HuH-7 (cell line): Measurements from ENCODE around the gene PPM1H.
"Not testable (repeated sequence)": the region's sequence is repeated elsewhere in the genome, so short reads cannot be mapped to it uniquely, and the experiment has no call there.

ENCODE experiments used
- DNase-seq: peaks from one replicate; pipeline ENCODE4 v3.0.0; 2011; ENCODE audit warnings: low spot score

The PPM1H gene, protein sequence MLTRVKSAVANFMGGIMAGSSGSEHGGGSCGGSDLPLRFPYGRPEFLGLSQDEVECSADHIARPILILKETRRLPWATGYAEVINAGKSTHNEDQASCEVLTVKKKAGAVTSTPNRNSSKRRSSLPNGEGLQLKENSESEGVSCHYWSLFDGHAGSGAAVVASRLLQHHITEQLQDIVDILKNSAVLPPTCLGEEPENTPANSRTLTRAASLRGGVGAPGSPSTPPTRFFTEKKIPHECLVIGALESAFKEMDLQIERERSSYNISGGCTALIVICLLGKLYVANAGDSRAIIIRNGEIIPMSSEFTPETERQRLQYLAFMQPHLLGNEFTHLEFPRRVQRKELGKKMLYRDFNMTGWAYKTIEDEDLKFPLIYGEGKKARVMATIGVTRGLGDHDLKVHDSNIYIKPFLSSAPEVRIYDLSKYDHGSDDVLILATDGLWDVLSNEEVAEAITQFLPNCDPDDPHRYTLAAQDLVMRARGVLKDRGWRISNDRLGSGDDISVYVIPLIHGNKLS

DNA sequence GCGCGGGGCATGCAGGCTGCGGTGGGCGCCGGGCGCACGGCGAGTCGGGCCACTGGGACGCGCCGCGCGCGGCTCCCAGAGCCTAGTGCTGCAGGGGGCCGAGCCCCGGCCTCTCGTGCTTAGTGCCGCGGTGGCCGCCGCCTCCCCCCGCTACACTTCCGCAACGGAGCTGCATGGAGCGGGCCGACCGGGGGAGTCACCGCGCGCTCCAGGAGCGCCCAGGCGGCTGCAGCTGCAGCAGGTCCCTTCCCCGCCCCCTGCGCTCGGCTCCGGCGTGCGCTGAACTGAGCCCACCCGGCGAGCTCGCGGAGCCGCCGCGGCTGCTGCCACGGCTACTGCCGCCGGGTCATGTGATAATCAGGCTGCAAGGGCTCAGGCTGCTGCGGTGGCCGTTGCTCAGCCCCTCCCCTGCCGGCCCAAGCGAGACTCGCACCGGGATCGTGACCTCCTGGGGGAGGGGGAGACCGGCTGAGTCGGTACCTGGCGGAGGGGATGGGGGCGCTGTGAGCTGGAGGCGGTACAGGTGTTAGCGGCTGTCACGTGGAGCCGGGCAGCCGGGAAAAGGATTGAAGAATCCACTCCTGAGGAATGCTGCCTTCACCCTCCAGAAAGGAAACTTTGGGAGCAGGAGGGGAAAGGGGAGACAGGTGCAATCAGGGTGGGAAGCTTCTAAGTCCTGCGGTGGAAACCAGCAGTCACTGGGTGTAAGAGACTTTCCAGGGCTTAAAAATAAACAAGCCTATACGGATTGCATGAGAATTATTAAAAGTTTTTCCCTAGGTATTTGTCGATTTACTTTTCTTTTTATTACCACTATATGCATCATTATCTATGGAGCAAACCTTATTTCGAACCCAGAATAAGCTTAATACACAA, at the start of gene PPM1H:
Gene PPM1H, minus strand, starts transcription at position 352 of the 876 bp plus-strand sequence. CDS start 414 bp downstream, outside the sequence.
- DNase-seq = peak; percentile 98

DNA sequence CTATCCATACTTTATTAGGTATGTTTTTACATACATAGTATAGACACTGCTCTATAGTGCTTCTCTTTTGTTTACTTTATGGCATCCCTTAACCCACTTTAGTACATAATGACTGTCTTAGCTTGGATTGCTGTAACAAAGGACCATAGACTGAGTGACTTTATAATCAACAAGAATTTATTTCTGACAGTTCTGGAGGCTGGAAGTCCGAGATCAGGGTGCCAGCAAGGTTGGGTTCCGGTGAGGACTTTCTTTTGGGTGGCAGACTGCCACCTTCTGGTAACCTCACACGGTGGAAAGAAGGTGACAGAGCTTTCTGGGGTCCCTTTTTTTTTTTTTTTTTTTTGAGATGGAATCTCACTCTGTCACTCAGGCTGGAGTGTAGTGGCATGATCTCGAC, 48.6 kb upstream of the PPM1H start:
- DNase-seq = no peak

DNA sequence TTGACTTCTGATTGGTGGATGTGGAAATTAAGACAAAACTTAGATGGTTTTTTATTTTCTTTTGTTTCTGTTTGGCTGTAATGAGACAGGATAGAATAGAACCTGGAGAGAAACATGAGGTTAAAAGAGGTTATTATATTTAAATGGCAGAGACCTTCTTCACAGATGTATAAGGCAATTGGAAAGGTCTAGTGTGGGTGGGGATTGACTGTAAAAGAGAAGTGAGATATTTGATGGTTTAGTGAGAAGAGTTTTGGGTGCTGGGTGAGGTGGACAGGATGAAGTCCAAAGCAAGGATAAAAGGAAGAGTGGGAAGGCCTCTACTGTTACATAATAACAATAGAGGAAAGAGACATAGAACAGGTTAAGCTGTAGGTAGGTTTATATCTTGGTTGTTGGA, 43.8 kb upstream of the PPM1H start:
- no peak for DNase-seq

DNA sequence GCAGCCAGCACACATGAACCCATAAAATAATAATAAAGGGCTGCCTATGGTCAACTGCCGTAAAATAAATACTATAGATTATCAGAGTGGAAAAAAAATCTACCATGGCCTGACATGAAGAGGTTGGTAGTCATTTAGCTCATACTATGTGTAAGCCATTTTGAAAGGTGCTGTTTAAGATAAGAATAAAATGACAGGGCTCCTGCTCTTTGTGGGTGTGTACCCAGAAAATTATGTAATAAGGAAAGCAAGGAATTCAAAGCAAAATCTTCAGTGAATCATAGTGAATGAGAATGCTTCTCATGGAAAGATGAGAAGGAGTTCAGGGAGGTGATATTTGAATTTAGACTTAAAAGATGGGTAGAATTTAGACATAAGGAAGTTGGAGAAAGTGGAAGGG, 42.9 kb upstream of the PPM1H start:
- DNase-seq = no peak

DNA sequence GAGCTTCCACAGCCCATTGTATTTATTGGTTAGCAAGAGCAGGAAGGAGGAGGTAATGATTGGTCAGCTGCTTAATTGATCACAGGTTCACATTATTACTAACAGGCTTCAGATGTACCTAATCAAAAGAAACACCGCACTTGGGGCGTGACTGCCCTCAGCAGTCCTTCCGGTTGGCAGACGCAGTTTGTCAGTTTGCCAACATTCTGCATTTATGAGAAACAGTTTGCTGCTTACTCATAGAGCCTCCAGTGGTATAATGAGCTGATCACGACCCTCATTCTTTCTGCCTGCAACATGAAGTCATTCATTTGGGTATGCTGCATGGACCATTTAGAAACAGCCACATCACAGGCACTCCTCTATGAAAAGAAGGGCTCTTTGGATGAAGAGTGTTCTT, 42.5 kb upstream of the PPM1H start:
- no peak for DNase-seq

DNA sequence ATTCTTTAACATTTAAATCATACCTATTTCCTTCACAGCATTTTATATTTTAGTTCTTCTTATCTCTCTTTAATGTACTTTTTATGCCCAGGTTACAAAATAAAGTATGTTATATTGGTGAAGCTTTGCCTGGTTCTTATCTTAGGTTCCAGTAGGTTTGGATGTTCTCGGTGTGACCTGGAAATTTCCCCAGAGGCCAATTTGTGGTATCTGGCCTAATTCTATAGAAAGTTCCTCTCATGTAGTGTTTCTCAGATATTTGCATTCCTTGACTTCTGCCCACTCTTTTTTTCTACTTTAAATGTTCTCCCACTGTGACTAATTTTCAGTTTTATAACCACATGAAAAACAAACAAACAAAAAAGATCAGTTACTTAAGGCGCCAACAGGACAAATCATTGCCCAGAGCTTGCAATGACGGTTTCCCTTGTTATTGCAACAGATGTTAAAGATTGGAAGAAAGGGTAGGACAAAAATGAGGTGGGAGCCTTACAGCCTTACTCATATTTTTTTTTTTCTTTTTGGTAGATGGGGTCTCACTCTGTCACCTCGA, 41.2 kb upstream of the PPM1H start:
- no peak for DNase-seq

DNA sequence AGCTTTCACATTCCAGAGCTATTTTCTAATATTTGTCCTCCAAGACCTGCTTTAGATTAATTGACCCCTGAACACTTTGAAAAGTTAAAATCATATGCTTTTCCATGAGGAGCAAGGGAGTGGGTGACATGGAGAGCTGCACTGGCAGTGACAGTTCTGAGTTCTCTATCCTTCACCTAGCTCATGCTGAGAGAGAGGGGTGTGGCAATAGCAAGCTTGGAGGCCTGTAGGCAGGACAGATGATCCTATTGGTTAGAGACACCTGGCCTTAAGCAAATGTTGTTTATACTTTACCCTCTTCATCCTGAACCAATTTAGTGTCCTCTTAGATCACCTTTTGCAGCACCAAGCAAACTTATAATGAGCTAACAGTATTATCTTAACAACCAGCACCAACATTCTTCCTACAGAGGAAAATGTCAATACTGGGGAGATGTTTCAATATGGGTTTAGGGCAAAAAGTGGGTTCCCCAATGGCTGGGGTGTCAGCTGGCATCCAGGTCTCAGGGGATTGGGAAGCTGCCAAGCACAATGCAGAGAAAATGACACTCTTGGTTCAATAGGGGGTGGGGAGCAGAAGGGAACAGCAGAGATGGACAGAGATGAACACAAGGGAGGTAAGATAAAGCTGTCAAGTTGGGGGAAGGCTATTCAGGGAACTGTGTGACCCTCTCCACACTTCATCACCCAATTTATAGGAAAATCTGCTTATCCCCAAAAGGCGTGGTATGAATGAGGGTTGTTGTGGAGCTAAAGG, 37.0 kb upstream of the PPM1H start:
- no peak for DNase-seq

DNA sequence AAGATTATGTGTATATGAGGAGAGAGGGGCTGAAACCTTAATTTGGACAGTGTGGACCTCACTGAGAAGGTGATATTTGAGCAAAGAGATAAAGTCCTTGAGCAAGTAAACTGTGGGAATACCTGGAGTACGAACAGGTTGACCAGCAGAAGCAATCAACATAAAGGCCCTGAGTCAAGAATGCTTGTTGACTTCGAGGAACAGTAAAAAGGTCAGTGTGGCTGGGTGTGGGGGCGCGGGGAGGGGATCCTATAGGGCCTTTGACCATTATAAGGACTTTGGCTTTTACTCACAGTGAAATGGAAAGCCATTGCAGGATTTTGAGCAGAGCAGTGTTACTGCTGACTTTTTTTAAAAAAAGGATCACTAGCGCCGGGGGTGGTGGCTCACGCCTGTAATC, 34.7 kb upstream of the PPM1H start:
- DNase-seq = no peak

DNA sequence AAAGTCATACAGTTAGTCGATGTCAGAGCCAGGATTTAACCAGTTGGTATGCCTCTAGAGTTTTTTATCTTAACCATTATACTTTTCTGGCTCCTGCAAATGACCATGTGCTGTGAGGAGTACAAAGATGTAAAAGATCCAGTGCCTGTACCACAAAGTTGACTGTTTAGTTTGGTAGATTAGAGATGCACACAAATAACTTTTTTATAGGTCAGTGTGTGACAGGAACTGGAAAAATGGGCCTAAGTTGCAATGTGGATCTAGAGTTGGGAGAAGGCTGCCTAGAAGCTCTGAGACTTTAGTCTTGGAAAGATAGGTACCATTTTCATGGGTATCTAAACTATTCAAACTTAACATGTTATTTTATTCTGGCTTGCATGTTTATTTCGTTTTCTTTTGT, 32.8 kb upstream of the PPM1H start:
- DNase-seq = no peak

DNA sequence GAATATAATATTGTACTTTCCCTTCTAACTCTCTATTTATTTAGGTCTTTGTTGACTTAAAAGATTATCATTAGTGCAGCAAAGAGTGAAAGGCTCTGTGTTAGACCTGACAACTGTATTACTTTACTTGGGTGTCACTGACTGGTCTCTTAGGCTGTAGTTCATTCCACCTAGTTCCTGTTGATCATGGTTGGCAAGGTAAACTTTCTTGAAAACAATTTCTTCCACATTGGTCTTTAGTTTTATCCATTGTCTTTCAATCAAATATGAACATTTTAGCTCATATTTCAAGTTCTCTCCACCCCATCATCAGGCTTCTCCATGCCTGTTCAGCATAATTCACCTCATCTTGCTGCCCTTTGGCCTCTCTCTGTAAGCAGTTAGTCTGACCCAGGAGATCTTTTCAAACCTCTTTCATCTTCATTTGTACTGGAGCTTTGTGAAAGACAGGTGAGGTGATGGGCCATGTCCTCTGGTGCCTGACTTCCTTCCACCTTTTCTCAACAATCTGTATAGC, 32.1 kb upstream of the PPM1H start:
- peak; percentile 28 for DNase-seq

DNA sequence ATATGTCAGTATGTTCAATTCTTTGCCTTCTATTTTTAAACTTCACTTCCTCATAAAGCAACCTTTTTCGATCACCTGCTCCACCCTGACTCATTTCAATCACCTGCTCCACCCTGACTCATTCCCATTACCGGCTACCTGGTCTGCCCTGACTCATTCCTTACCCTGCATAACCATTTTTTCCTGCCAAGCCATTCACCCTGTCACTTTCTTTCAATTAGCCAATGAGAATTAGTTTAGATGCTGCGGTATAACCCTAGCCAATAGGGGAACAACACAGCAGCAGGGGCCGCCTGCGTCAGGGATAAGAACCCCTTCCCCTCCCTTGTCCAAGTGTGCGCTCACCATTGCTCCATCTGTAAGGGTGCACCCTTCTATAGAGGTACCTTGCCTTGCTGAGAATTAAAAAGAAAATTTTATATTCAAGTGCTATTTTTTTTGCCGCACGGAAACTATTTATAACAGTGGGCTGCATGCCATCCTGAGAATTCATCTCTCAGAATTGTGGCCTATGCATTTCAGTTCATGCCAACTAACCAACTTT, 31.6 kb upstream of the PPM1H start:
- not testable (repeated sequence) for DNase-seq

DNA sequence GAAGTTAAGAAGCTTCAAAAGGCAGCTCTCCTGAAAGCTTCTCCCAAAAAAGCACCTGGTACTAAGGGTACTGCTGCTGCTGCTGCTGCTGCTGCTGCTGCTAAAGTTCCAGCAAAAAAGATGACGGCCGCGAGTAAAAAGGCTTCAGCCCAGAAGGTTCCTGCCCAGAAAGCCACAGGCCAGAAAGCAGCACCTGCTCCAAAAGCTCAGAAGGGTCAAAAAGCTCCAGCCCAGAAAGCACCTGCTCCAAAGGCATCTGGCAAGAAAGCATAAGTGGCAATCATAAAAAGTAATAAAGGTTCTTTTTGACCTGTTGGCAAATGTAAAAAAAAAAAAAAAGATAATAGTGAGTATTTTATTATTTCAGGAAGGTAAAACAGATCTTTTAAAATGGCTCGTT, 30.8 kb upstream of the PPM1H start:
- not testable (repeated sequence) for DNase-seq

DNA sequence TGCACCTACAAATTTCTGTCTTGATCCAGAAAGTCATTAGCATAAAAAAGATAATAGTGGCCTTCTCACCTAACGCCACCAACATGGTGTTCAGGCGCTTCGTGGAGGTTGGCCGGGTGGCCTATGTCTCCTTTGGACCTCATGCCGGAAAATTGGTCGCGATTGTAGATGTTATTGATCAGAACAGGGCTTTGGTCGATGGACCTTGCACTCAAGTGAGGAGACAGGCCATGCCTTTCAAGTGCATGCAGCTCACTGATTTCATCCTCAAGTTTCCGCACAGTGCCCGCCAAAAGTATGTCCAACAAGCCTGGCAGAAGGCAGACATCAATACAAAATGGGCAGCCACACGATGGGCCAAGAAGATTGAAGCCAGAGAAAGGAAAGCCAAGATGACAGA, 30.3 kb upstream of the PPM1H start:
- DNase-seq = not testable (repeated sequence)

DNA sequence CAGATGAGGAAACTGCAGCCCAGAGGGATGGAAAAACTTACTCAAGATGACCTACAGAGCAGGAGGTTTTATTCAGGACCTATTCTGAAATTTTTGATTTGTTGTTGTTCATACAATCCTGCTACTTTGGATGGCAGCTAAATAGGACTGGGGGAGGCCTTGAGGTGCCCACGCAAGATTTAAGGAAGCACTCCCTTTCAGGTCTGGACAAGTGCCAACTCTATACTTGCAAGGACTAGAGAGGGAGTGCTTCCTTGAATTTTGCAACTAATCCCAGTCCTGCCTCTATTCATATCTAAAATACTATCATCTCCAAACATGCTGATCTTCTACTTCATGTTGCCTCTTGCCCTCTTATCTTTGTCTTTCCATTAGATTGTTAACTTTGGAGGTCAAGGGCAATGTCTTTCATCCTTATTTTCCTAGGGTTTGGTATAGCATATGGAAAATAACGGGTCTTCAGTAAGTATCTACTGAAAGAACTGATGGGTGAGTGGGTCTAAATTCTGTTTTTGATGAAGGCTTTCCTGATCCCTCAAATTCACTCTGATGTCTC, 28.6 kb upstream of the PPM1H start:
- no peak for DNase-seq

DNA sequence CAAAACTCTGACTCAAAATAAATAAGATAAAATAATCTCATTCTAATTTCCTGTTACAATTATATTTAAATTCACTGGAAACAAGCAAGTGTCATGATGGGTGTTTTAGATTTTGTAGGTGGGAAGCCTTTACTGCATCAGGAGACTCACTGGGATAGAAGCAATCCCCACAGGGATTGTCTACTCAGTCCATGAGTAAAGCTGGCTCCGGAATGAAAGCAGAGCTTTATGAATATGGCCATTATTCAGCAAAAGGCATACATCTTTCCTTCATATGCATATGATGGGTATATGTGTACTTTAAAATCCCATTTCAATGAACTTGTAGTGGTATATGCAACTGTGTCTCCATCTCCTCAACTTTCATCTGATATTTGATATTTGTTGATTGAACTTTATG, 25.4 kb upstream of the PPM1H start:
- no peak for DNase-seq

DNA sequence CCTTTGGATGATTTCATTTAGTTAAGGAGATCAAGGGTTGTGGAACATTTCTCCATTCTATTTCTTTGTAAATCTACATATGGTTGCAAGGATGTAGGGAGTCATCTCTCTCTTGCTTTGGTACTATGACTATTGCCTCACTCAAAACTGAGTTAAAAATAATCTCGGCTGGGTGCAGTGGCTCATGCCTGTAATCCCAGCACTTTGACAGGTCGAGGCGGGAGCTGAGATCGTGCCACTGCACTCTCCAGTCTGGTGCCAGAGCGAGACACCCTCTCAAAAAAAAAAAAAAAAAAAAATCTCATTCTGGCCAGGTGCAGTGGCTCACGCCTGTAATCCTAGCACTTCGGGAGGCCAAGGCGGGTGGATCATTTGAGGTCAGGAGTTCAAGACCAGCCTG, 24.8 kb upstream of the PPM1H start:
- no peak for DNase-seq

DNA sequence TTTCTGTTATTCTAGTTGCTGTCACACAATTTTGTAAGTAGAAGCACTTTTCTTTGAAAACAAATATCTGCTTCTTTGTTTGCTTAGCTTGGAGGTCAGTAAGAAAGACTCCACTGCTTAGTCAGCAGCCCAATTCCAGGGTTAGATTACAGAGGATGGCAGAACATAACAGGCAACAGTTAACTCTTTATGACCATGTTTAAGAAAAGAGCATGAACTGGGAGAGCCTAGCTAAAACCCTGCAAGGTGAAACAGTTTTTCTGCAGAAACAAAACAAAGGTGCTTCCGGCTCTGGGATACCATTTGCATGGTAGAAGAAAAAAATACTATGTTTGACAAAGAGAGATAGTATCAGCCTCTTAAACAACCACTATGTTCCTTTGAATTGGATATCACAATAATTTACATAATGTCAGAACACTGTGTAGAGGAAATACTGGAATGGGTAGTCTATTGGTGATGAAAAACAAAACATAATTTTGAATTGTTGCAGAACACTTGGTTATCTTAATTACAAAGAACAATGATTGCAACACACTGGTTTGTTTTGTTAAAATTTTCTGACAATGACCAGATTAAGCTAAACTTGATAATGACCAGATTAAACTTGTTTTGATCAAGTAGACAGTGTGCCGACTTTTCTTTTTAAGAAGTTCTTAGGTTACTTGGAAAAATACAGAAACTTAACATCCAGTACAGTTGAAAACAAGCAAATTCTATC, 22.4 kb upstream of the PPM1H start:
- DNase-seq = peak; percentile 55

DNA sequence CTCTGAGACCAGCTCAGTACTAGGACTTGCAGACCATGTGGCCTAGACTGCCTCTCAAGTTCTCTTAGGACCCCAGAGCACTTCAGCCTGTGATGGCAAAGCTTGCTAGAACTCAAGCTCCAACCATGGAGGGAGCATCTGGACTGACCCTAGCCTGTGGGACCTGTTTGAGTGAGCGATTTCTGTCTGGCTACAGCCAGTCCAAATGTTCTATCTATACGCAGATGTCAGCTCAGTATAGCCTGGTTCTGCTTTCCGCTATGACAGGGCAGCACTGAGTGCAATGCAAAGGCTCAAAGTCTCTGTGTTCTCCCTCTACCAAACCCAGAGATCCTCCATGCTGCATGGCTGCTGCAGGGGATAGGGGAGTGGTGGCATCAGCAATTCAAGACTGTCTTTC, 20.7 kb upstream of the PPM1H start:
- no peak for DNase-seq

DNA sequence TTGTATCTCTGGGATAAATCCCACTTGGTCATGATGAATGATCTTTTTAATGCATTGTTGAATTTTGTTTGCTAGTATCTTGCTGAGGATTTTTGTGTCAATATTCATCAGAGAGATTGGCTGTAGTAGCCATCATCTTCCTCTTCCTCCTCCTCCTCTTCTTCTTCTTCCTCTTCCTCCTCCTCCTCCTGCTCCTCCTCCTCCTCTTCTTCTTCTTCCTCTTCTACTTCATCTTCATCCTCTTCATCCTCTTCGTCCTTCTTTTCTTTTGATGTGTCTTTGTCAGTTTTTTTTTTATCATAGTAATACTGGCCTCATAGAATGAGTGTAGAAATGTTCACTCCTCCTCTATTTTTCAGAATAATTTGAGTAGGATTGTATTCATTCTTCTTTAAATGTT, 15.4 kb upstream of the PPM1H start:
- no peak for DNase-seq

DNA sequence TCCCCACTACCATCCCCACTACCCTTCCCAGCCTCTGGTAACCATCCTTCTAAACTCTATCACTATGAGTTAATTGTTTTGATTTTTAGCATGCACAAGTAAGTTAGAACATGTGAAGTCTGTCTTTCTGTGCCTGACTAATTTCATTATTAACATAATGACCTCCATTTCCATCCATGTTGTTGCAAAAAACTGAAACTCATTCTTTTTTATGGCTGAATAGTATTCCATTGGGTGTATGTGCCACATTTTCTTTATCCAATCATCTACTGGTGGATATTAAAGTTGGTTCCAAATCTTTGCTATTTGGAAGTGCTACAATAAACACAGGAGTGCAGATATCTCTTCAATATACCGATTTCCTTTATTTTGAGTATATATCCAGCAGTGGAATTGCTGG, 13.2 kb upstream of the PPM1H start:
- DNase-seq = no peak
